ENCODE results near the gene PROZ. TPM values are rescaled to one million over a fixed set of nuclear protein-coding genes. Genes with fewer than 3 reads are reported as not detected.

PROZ gene
- total and polyA plus RNA-seq, 2 of the 13 experiments (the other 11 are each of a cell fraction or from before 2014, with no cell fraction given), result 5.6 to 22.5 TPM

DNA sequence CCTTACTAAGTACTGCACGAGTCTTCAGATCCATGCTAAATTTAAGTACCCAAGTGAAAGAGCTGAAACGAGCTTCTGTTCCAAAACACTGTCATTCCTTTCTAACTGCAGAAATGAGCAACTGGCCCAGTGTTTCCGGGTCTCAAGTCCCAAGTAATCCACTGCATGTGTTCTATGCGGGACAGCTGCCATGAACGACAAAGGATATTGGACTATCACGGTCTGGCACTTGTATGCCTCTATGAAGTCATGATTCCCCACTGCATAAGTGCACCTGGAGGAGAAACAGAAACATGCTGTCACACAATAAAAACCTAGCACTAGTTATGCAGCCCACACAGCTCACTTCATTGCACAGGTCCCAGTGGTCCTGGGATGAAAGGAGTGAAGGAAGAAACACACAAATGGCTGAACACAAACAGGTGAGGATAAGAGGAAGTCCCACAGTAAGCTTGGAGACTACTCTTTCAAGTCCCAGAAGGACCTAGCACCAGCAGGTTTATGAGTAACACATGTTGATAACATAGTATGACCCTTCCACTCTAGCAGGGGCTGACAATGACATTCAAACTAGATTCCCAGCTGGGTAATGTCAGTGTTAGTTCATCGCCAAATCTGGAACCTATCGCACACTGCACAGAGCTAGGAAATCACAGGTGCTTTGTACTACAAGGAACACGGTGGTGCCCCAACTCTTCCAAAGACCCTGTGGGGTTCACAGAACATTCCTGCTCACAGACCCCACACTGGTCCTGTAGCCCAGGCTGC, 38.7 kb downstream of the PROZ start:
- BruUV-seq (replicated peaks), result no TSS peak
- no peaks in the 10 kb centered on the region for H3K27me3 ChIP-seq (ENCODE audit: control insufficient read depth in 1 of 2, insufficient read depth in 2 of 2, low read length in 2 of 2)
- no peak for FAIRE-seq
- H2AFZ ChIP-seq (ENCODE audit: low read length), result no peak overlapping the region
- intact Hi-C loops (cut with micrococcal nuclease; ENCODE audit: unreplicated experiment), result no loop called here
- no peak overlapping the region for H3K4me3 ChIP-seq (replicated peaks in 1 of 3; ENCODE audit: insufficient read depth in 1 of 3, low read depth in 2 of 3, low read length in 3 of 3)
- 0 out of 2 replicates have a peak, but pooled peaks cover 4% of the 10 kb centered on the region for H4K20me1 ChIP-seq (ENCODE audit: insufficient read depth, low read length)
- DNase-seq (ENCODE audit: low spot score), result no peak
- WGBS (ENCODE audit: low lambda C conversion rate), result 96% methylated on average over 9 of the region's 9 CpGs
- H3K79me2 ChIP-seq (ENCODE audit: insufficient read depth, low read length), result peaks cover 28% of the 10 kb centered on the region
- no peak overlapping the region for H3K4me2 ChIP-seq (ENCODE audit: low read depth, low read length)
- no peak overlapping the region for H3K9ac ChIP-seq (ENCODE audit: insufficient read depth, low read depth, low read length)
- in situ Hi-C loops (cut with HindIII; ENCODE audit: extremely low pct_ligation_motif_present, low pct_unique_long_range_greater_than_20kb), result no loop called here
- H3K4me1 ChIP-seq (ENCODE audit: insufficient read depth, low read length), result peaks cover 3% of the 10 kb centered on the region; the same call in 1 of the 2 replicates
- ATAC-seq, result no peak
- H3K36me3 ChIP-seq (replicated peaks in 1 of 2; ENCODE audit: control insufficient read depth in 1 of 2, insufficient read depth in 2 of 2, low read length in 2 of 2), result peaks cover 29 to 76% of the 10 kb centered on the region in 2 experiments
- H3K9me3 ChIP-seq (ENCODE audit: low read length), result no peaks in the 10 kb centered on the region
- CTCF ChIA-PET (ENCODE audit: low intra/inter-chr PET ratio, low total read pairs), result no interaction called here
- POLR2A ChIA-PET, result interaction anchor here (1.0 to 1.2 kb wide), 2 partner anchors 11 to 75 kb away, joined by 3 read pairs; partner anchors contain the start of genes F10 and PCID2
- no peak for TF ChIP-seq YY1 (IDR thresholded peaks at IDR 0.05; ENCODE audit: insufficient read depth, insufficient replicate concordance, low read depth, low read length)
- no peak for TF ChIP-seq CAMTA2 (CRISPR knock-in tag; IDR thresholded peaks at IDR 0.05; ENCODE audit: borderline replicate concordance)
- no peak for TF ChIP-seq HNF1A (IDR thresholded peaks at IDR 0.05; ENCODE audit: low read depth)
- TF ChIP-seq HNF1A (CRISPR knock-in tag; IDR thresholded peaks at IDR 0.05; ENCODE audit: borderline replicate concordance), result no peak
- TF ChIP-seq ATRX (CRISPR knock-in tag; IDR thresholded peaks at IDR 0.05; ENCODE audit: borderline replicate concordance), result no peak
- TF ChIP-seq, protein P1, sequence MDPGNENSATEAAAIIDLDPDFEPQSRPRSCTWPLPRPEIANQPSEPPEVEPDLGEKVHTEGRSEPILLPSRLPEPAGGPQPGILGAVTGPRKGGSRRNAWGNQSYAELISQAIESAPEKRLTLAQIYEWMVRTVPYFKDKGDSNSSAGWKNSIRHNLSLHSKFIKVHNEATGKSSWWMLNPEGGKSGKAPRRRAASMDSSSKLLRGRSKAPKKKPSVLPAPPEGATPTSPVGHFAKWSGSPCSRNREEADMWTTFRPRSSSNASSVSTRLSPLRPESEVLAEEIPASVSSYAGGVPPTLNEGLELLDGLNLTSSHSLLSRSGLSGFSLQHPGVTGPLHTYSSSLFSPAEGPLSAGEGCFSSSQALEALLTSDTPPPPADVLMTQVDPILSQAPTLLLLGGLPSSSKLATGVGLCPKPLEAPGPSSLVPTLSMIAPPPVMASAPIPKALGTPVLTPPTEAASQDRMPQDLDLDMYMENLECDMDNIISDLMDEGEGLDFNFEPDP (CRISPR knock-in tag; conservative IDR thresholded peaks at IDR 0.05), result no peak
- TF ChIP-seq, protein P2, sequence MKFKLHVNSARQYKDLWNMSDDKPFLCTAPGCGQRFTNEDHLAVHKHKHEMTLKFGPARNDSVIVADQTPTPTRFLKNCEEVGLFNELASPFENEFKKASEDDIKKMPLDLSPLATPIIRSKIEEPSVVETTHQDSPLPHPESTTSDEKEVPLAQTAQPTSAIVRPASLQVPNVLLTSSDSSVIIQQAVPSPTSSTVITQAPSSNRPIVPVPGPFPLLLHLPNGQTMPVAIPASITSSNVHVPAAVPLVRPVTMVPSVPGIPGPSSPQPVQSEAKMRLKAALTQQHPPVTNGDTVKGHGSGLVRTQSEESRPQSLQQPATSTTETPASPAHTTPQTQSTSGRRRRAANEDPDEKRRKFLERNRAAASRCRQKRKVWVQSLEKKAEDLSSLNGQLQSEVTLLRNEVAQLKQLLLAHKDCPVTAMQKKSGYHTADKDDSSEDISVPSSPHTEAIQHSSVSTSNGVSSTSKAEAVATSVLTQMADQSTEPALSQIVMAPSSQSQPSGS (CRISPR knock-in tag; IDR thresholded peaks at IDR 0.05), result no peak
- H3K27ac ChIP-seq (ENCODE audit: extremely low read length, insufficient read depth, low read length), result no peak overlapping the region

Measured in HepG2 (cell line).